SK-N-SH (cell line): ENCODE data around the gene TNRC6B.

Experiments used
- CTCF ChIP-seq: fragments of 200-600 bp; sonication (generic); IDR thresholded peaks from 2 replicates; pipeline ENCODE4 v1.6.1; 2017; ENCODE audit warnings: antibody characterized with exemption, mild to moderate bottlenecking, moderate library complexity
- EP300 ChIP-seq, 2 experiments: IDR thresholded peaks; 2 replicates each; pipeline versions ENCODE4 v1.4.0 to v1.6.1; 2012; ENCODE audit warnings: borderline replicate concordance in 1 of 2, low read depth in 1 of 2, low read length in 1 of 2
- IRF3 ChIP-seq: fragments of 150-350 bp; IDR thresholded peaks from 2 replicates; pipeline ENCODE4 v1.6.1; 2016; ENCODE audit warnings: mild to moderate bottlenecking, low read depth, low read length
- MAX ChIP-seq: IDR thresholded peaks from 2 replicates; pipeline ENCODE4 v1.4.0; 2012; ENCODE audit warnings: low read depth
- MXI1 ChIP-seq: IDR thresholded peaks from 2 replicates; pipeline ENCODE4 v1.6.1; 2012; ENCODE audit warnings: mild to moderate bottlenecking, low read depth, low read length, improper control_type of control experiment
- PBX3 ChIP-seq: IDR thresholded peaks from 2 replicates; pipeline ENCODE4; 2012
- POLR2AphosphoS5 ChIP-seq: IDR thresholded peaks from 2 replicates; pipeline ENCODE4 v1.6.1; 2012; ENCODE audit warnings: low read depth, low read length
- RAD21 ChIP-seq: IDR thresholded peaks from 2 replicates; pipeline ENCODE4 v1.6.1; 2012; ENCODE audit warnings: mild to moderate bottlenecking, low read length
- REST ChIP-seq: IDR thresholded peaks from 2 replicates; pipeline ENCODE4 v1.6.1; 2012; ENCODE audit warnings: mild to moderate bottlenecking, low read depth, low read length, moderate library complexity
- TAF1 ChIP-seq: IDR thresholded peaks from 2 replicates; pipeline ENCODE4 v1.6.1; 2012; ENCODE audit warnings: low read depth, mild to moderate bottlenecking, low read length, moderate library complexity, borderline replicate concordance
- YY1 ChIP-seq: IDR thresholded peaks from 2 replicates; pipeline ENCODE4 v1.4.0; 2012; ENCODE audit warnings: low read depth, mild to moderate bottlenecking

- TF ChIP-seq CTCF (peak; percentile 68), REST (no peak), MXI1 (peak; percentile 44; the same call in 1 of the 2 replicates), MAX (no peak), RAD21 (peak; percentile 72), IRF3 (no peak), EP300 (IDR thresholded peaks at IDR 0.05; ENCODE audit: borderline replicate concordance in 1 of 2, low read depth in 1 of 2, low read length in 1 of 2) (no peak), PBX3 (no peak), YY1 (no peak), TAF1 (no peak), POLR2AphosphoS5 (no peak)
Measured at GRCh38 chr22:40348025-40348658, 170.4 kb downstream of the TNRC6B start.
